IMR-90 (cell line): Measurements from ENCODE around the gene CELSR1. TPM values are rescaled to one million over a fixed set of nuclear protein-coding genes. Genes with fewer than 3 reads are reported as not detected.

ENCODE experiments used
- ATAC-seq: fragments of 200-7000 bp; cut with Tn5 transposase; 2 replicates; pipeline ENCODE4 v1.9.1; 2020; ENCODE audit warnings: low read depth, mild to moderate bottlenecking, moderate library complexity
- BruUV-seq: library from RNA; stranded (reverse); fragments of 400-500 nt; replicated peaks from 2 replicates; lab custom pipeline; 2021; lab: Mats Ljungman, UMichigan
- CTCF ChIA-PET: fragments of 300-600 bp; formaldehyde crosslinking; extraction: SDS; loops from one replicate; lab custom pipeline; 2021; ENCODE audit warnings: antibody characterized with exemption; lab: Yijun Ruan, JAX
- POLR2A ChIA-PET: fragments of 300-600 bp; sonication (Branson Sonifier 250); formaldehyde crosslinking; loops from one replicate; lab custom pipeline; 2022; ENCODE audit warnings: antibody characterized with exemption; ENCODE audit not compliant: unreplicated experiment; lab: Charles Lee
- DNase-seq: peaks from one replicate; pipeline ENCODE4 v3.0.0; 2013
- H2AFZ ChIP-seq: replicated peaks from 2 replicates; pipeline ENCODE3; 2013; ENCODE audit warnings: low read length, mild to moderate bottlenecking; ENCODE audit not compliant: poor library complexity
- H2AK5ac ChIP-seq: 2 replicates; pipeline ENCODE4 v1.6.1; 2013; ENCODE audit warnings: low read depth, low read length, inconsistent platforms
- H2AK9ac ChIP-seq: replicated peaks from 2 replicates; pipeline ENCODE3; 2013; ENCODE audit warnings: mild to moderate bottlenecking, low read depth, low read length, moderate library complexity; ENCODE audit not compliant: poor library complexity
- H2BK120ac ChIP-seq: 2 replicates; pipeline ENCODE4 v1.6.1; 2013; ENCODE audit warnings: low read depth, low read length, inconsistent platforms
- H2BK15ac ChIP-seq: 3 replicates; pipeline ENCODE4 v1.6.1; 2013; ENCODE audit warnings: low read depth, low read length, inconsistent platforms
- H2BK20ac ChIP-seq: 2 replicates; pipeline ENCODE4 v1.6.1; 2013; ENCODE audit warnings: low read depth, mild to moderate bottlenecking, inconsistent platforms, low read length, moderate library complexity
- H2BK5ac ChIP-seq: 2 replicates; pipeline ENCODE4 v1.6.1; 2013; ENCODE audit warnings: mild to moderate bottlenecking, low read depth, low read length, inconsistent platforms; ENCODE audit not compliant: poor library complexity, severe bottlenecking
- H3K14ac ChIP-seq: replicated peaks from 2 replicates; pipeline ENCODE4 v1.6.1; 2013; ENCODE audit warnings: low read depth, low read length, inconsistent platforms
- H3K18ac ChIP-seq: 2 replicates; pipeline ENCODE4 v1.6.1; 2013; ENCODE audit warnings: low read depth, low read length, control low read depth
- H3K23ac ChIP-seq: 2 replicates; pipeline ENCODE4 v1.6.1; 2013; ENCODE audit warnings: low read depth, low read length, inconsistent platforms
- H3K27ac ChIP-seq: 2 replicates; pipeline ENCODE4 v1.5.1; 2013; ENCODE audit warnings: mild to moderate bottlenecking, control low read depth, low read length; ENCODE audit not compliant: insufficient read depth
- H3K27me3 ChIP-seq: 2 replicates; pipeline ENCODE4 v1.6.1; 2013; ENCODE audit warnings: low read length; ENCODE audit not compliant: control insufficient read depth, insufficient read depth
- H3K36me3 ChIP-seq: 2 replicates; pipeline ENCODE4 v1.6.1; 2013; ENCODE audit warnings: low read length, mixed read lengths; ENCODE audit not compliant: control insufficient read depth, insufficient read depth
- H3K4ac ChIP-seq: 2 replicates; pipeline ENCODE4 v1.6.1; 2013; ENCODE audit warnings: low read depth, low read length, inconsistent platforms
- H3K4me1 ChIP-seq: 2 replicates; pipeline ENCODE4 v1.6.1; 2013; ENCODE audit warnings: low read length, mixed read lengths; ENCODE audit not compliant: control insufficient read depth, insufficient read depth
- H3K4me2 ChIP-seq: 2 replicates; pipeline ENCODE4 v1.6.1; 2013; ENCODE audit warnings: low read depth, mild to moderate bottlenecking, control low read depth, low read length, moderate library complexity
- H3K4me3 ChIP-seq: 2 replicates; pipeline ENCODE4 v1.5.1; 2013; ENCODE audit warnings: low read depth, mild to moderate bottlenecking, control low read depth, low read length, moderate library complexity; ENCODE audit not compliant: insufficient read depth
- H3K56ac ChIP-seq: 2 replicates; pipeline ENCODE4 v1.6.1; 2013; ENCODE audit warnings: low read length, inconsistent platforms; ENCODE audit not compliant: insufficient read depth; ENCODE audit errors: extremely low read depth
- H3K79me1 ChIP-seq, 2 experiments: 2 replicates each; pipeline ENCODE4 v1.6.1; 2013; ENCODE audit warnings: low read length in 2 of 2, inconsistent platforms in 1 of 2, low read depth in 1 of 2
- H3K9ac ChIP-seq: 2 replicates; pipeline ENCODE4 v1.6.1; 2013; ENCODE audit warnings: low read depth, low read length, control low read depth
- H3K9me1 ChIP-seq: 2 replicates; pipeline ENCODE4 v1.6.1; 2013; ENCODE audit warnings: low read length, inconsistent platforms; ENCODE audit not compliant: insufficient read depth
- H3K9me3 ChIP-seq: 2 replicates; pipeline ENCODE4 v1.6.1; 2013; ENCODE audit warnings: low read length; ENCODE audit not compliant: control insufficient read depth, insufficient read depth
- H4K20me1 ChIP-seq: 2 replicates; pipeline ENCODE4 v1.6.1; 2013; ENCODE audit warnings: low read length, inconsistent platforms; ENCODE audit not compliant: insufficient read depth
- H4K5ac ChIP-seq: 2 replicates; pipeline ENCODE4 v1.6.1; 2013; ENCODE audit warnings: mild to moderate bottlenecking, low read depth, low read length, control low read depth
- H4K8ac ChIP-seq, 2 experiments: 2 replicates each; pipeline ENCODE4 v1.6.1; 2013; ENCODE audit warnings: low read depth in 2 of 2, low read length in 2 of 2, control low read depth in 1 of 2, inconsistent platforms in 1 of 2
- H4K91ac ChIP-seq: 2 replicates; pipeline ENCODE4 v1.6.1; 2013; ENCODE audit warnings: low read depth, low read length, inconsistent platforms; ENCODE audit not compliant: insufficient read depth
- BHLHE40 ChIP-seq: fragments of 150-350 bp; IDR thresholded peaks from 2 replicates; pipeline ENCODE4 v1.6.1; 2016; ENCODE audit warnings: mild to moderate bottlenecking, low read depth, low read length
- CEBPB ChIP-seq: IDR thresholded peaks from 2 replicates; pipeline ENCODE4 v1.6.1; 2012; ENCODE audit warnings: low read depth, low read length, improper control_type of control experiment
- CHD1 ChIP-seq: IDR thresholded peaks from 2 replicates; pipeline ENCODE4 v1.6.1; 2012; ENCODE audit warnings: low read depth, low read length, improper control_type of control experiment
- CTCF ChIP-seq: conservative IDR thresholded peaks from 2 replicates; pipeline ENCODE4 v1.5.1; 2012; ENCODE audit warnings: mild to moderate bottlenecking, low read depth, low read length, improper control_type of control experiment
- ELK1 ChIP-seq: fragments of 150-350 bp; IDR thresholded peaks from 2 replicates; pipeline ENCODE4 v1.6.1; 2016; ENCODE audit warnings: low read depth, mild to moderate bottlenecking, low read length, moderate library complexity, borderline replicate concordance
- MAFK ChIP-seq: IDR thresholded peaks from 2 replicates; pipeline ENCODE4 v1.6.1; 2012; ENCODE audit warnings: low read depth, low read length, improper control_type of control experiment
- MAZ ChIP-seq: IDR thresholded peaks from 2 replicates; pipeline ENCODE4 v1.6.1; 2012; ENCODE audit warnings: low read depth, mild to moderate bottlenecking, low read length, improper control_type of control experiment, moderate library complexity, borderline replicate concordance
- POLR2A ChIP-seq: IDR thresholded peaks from 2 replicates; pipeline ENCODE4 v1.6.1; 2012; ENCODE audit warnings: mild to moderate bottlenecking, low read depth, low read length
- RCOR1 ChIP-seq: IDR thresholded peaks from 2 replicates; pipeline ENCODE4 v1.6.1; 2012; ENCODE audit warnings: mild to moderate bottlenecking, low read length, improper control_type of control experiment; ENCODE audit not compliant: insufficient replicate concordance
- RFX5 ChIP-seq: IDR thresholded peaks from 2 replicates; pipeline ENCODE4 v1.8.0; 2012; ENCODE audit warnings: low read depth, mild to moderate bottlenecking, low read length, moderate library complexity
- USF2 ChIP-seq: fragments of 150-350 bp; IDR thresholded peaks from 2 replicates; pipeline ENCODE4 v1.6.1; 2017; ENCODE audit warnings: mild to moderate bottlenecking, antibody characterized with exemption, low read length, low read depth
- WGBS, 2 experiments: methylation state at CpG; one replicate each; pipeline versions ENCODE4 v1.1.5 to v1.1.7; 2013; ENCODE audit warnings: missing lambda C conversion rate in 2 of 2; ENCODE audit not compliant: insufficient read length in 1 of 2; ENCODE audit errors: extremely low coverage in 2 of 2; 5-methylcytosine and 5-hydroxymethylcytosine counted together
- dilution Hi-C: fragments of 300-500 bp; cut with HindIII; formaldehyde crosslinking; loops from one replicate; pipeline ENCODE4 v1.14.3; 2018; ENCODE audit warnings: low sequenced_read_pairs; ENCODE audit not compliant: unreplicated experiment
- in situ Hi-C: fragments of 300-500 bp; cut with MboI; formaldehyde crosslinking; loops from 3 replicates; pipeline ENCODE4 v1.14.3; 2019; ENCODE audit warnings: low sequenced_read_pairs, inconsistent platforms, mixed read lengths
- intact Hi-C: fragments of 100-400 bp; cut with micrococcal nuclease; formaldehyde crosslinking; loops from 2 replicates; pipeline ENCODE4 v1.10.0; 2022
- polyA plus RNA-seq, 3 experiments: library from polyadenylated mRNA; depleted of rRNA; stranded (reverse); fragments of >200 nt; gene quantifications; 2 replicates each; pipeline ENCODE4 v1.2.3, GENCODE V29; 2012; ENCODE audit warnings: low replicate concordance in 1 of 3
- total RNA-seq: library from RNA; depleted of rRNA; stranded (reverse); fragments of >200 nt; gene quantifications from 2 replicates; pipeline ENCODE4 v1.2.3, GENCODE V29; 2012

CELSR1 gene
- total and polyA plus RNA-seq, 2 of the 4 experiments (the other 2 are of a cell fraction): 0.36 to 0.82 TPM

- peaks cover 23% of the 10 kb centered on the region for H3K36me3 ChIP-seq
- H3K18ac ChIP-seq: no peak overlapping the region
- H3K9ac ChIP-seq: no peak overlapping the region
- no peak overlapping the region for H2BK20ac ChIP-seq
- no peaks in the 10 kb centered on the region for H3K9me1 ChIP-seq
- intact Hi-C loops: no loop called here
- H3K4me2 ChIP-seq: no peak overlapping the region
- no peak overlapping the region for H4K91ac ChIP-seq
- no peaks in the 10 kb centered on the region for H4K20me1 ChIP-seq
- H4K5ac ChIP-seq: no peak overlapping the region
- H3K23ac ChIP-seq: no peak overlapping the region
- no peaks in the 10 kb centered on the region for H3K27me3 ChIP-seq
- H3K4me1 ChIP-seq: no peaks in the 10 kb centered on the region
- ChIA-PET POLR2A (no interaction called here), CTCF (no interaction called here)
- TF ChIP-seq USF2 (no peak), MAZ (no peak), CTCF (no peak), POLR2A (no peak), RCOR1 (no peak), RFX5 (no peak), BHLHE40 (no peak), CHD1 (no peak), CEBPB (no peak), MAFK (no peak), ELK1 (no peak)
- no peak overlapping the region for H3K4me3 ChIP-seq
- no peaks in the 10 kb centered on the region for H3K9me3 ChIP-seq
- WGBS, 2 experiments: no CpG with 5 or more reads among the region's 8 CpGs
- DNase-seq (no peak), ATAC-seq (no peak)
- H4K8ac ChIP-seq: no peak overlapping the region
- dilution Hi-C loops: no loop called here
- H3K14ac ChIP-seq: no peak overlapping the region
- no peak overlapping the region for H3K56ac ChIP-seq
- no peak overlapping the region for H2AK5ac ChIP-seq
- no peak overlapping the region for H2AFZ ChIP-seq
- BruUV-seq: no TSS peak
- in situ Hi-C loops: no loop called here
- H2BK5ac ChIP-seq: no peak overlapping the region
- no peak overlapping the region for H2AK9ac ChIP-seq
- H2BK120ac ChIP-seq: no peak overlapping the region
- no peak overlapping the region for H3K4ac ChIP-seq
- no peak overlapping the region for H2BK15ac ChIP-seq
- peaks cover 4 to 7% of the 10 kb centered on the region in 2 experiments; a peak in 3 of 4 replicates for H3K79me1 ChIP-seq
- no peak overlapping the region for H3K27ac ChIP-seq
Observed at GRCh38 chr22:46329616-46330015, 207.8 kb downstream of the CELSR1 start.
